Upper lobe of left lung (tissue), 4 donors: Measurements from ENCODE around the gene PIGO.

ENCODE experiments used
- CTCF ChIP-seq, 6 experiments: fragments of 450-650 bp in 4 of 6; fragments of 200-600 bp in 2 of 6; sonication (generic) in 2 of 6; IDR thresholded peaks; one replicate each; pipeline ENCODE4 v1.5.1; 2016 to 2019; ENCODE audit warnings: antibody characterized with exemption in 6 of 6
- EP300 ChIP-seq, 4 donors: sonication (generic); formaldehyde crosslinking; IDR thresholded peaks; one replicate each; pipeline ENCODE4 v1.5.1; 2017; ENCODE audit warnings: antibody characterized with exemption in 4 of 4, control low read depth in 2 of 4
- POLR2A ChIP-seq, 4 donors: fragments of 450-650 bp; IDR thresholded peaks; one replicate each; pipeline ENCODE4 v1.5.1; 2016 to 2017; ENCODE audit warnings: antibody characterized with exemption in 4 of 4, mild to moderate bottlenecking in 2 of 4
- POLR2AphosphoS5 ChIP-seq, 2 donors: sonication (generic); formaldehyde crosslinking; IDR thresholded peaks; one replicate each; pipeline ENCODE4 v1.5.1; 2017; ENCODE audit warnings: antibody characterized with exemption in 2 of 2

GRCh38 chr9:35054871-35055644 is 41.3 kb downstream of the PIGO start:
- TF ChIP-seq EP300 (IDR thresholded peaks at IDR 0.05) (no peak), POLR2A (IDR thresholded peaks at IDR 0.05) (no peak), CTCF (IDR thresholded peaks at IDR 0.05) (no peak), POLR2AphosphoS5 (IDR thresholded peaks at IDR 0.05) (no peak)
